ENCODE results near the gene TTLL6. TPM values are rescaled to one million over a fixed set of nuclear protein-coding genes. Genes with fewer than 3 reads are reported as not detected.
"Not testable (repeated sequence)": the region's sequence is repeated elsewhere in the genome, so short reads cannot be mapped to it uniquely, and the experiment has no call there.

The TTLL6 gene
- total RNA-seq, 1 donor from 2014 or later, result not detected

GRCh38 chr17:48831549-48831883, 14.5 kb upstream of the TTLL6 start:
- intact Hi-C loops (cut with micrococcal nuclease), result loop anchor here (1.0 to 2.0 kb wide), 3 partner anchors 10 to 61 kb away; partner anchors contain the start of genes ATP5MC1 and TTLL6
- Mint-ChIP-seq H3K4me3 (peak overlapping the region; percentile 99), H3K27me3 (peaks cover 6% of the 10 kb centered on the region), H3K9me3 (no peaks in the 10 kb centered on the region), H3K4me1 (peaks cover 52% of the 10 kb centered on the region), H3K27ac (peak overlapping the region; percentile 98), H3K36me3 (ENCODE audit: low read depth) (peaks cover 15% of the 10 kb centered on the region)
- DNase-seq, result no peak

- intact Hi-C loops (cut with micrococcal nuclease), result loop anchor here (1.0 to 2.0 kb wide), 3 partner anchors 10 to 61 kb away; partner anchors contain the start of genes ATP5MC1 and TTLL6
- Mint-ChIP-seq H3K36me3 (ENCODE audit: low read depth) (peaks cover 10% of the 10 kb centered on the region), H3K27ac (peak within 1 kb of the TSS; percentile 98), H3K27me3 (peaks cover 6% of the 10 kb centered on the region), H3K4me3 (peak within 1 kb of the TSS; percentile 99), H3K4me1 (peaks cover 47% of the 10 kb centered on the region), H3K9me3 (no peaks in the 10 kb centered on the region)
- peak; percentile 96 for DNase-seq
Measured at GRCh38 chr17:48830840-48831548, 14.0 kb upstream of the TTLL6 start, which contains the start of gene CALCOCO2. Gene CALCOCO2, plus strand, starts transcription at chr17:48831035. Its CDS starts 10,673 bp downstream, at chr17:48841708.

- H3K27ac Mint-ChIP-seq, result no peak overlapping the region
- no peaks in the 10 kb centered on the region for H3K9me3 Mint-ChIP-seq
- H3K4me1 Mint-ChIP-seq, result peaks cover 4% of the 10 kb centered on the region
- peaks cover 20% of the 10 kb centered on the region for H3K27me3 Mint-ChIP-seq
- H3K36me3 Mint-ChIP-seq (ENCODE audit: low read depth), result no peaks in the 10 kb centered on the region
- no peak for DNase-seq
- H3K4me3 Mint-ChIP-seq, result no peak overlapping the region
- intact Hi-C loops (cut with micrococcal nuclease), result no loop called here
Measured at GRCh38 chr17:48825446-48826381, 8.7 kb upstream of the TTLL6 start.

- Mint-ChIP-seq H3K4me1 (peaks cover 10% of the 10 kb centered on the region), H3K27me3 (peaks cover 48% of the 10 kb centered on the region)
- H3K27ac Mint-ChIP-seq; H3K9me3 Mint-ChIP-seq; intact Hi-C loops (cut with micrococcal nuclease); DNase-seq; H3K4me3 Mint-ChIP-seq; H3K36me3 Mint-ChIP-seq (ENCODE audit: low read depth): not testable (repeated sequence)
Measured at GRCh38 chr17:48820936-48821335, 3.9 kb upstream of the TTLL6 start.

- Mint-ChIP-seq H3K4me1 (peaks cover 20% of the 10 kb centered on the region), H3K27me3 (peaks cover 61% of the 10 kb centered on the region), H3K9me3 (no peaks in the 10 kb centered on the region), H3K36me3 (ENCODE audit: low read depth) (peaks cover 4% of the 10 kb centered on the region), H3K4me3 (no peak overlapping the region), H3K27ac (no peak overlapping the region)
- intact Hi-C loops (cut with micrococcal nuclease), result no loop called here
- DNase-seq, result no peak
Measured at GRCh38 chr17:48819466-48819865, 2.4 kb upstream of the TTLL6 start.

- Mint-ChIP-seq H3K4me3 (peak overlapping the region; percentile 47), H3K36me3 (ENCODE audit: low read depth) (peaks cover 4% of the 10 kb centered on the region), H3K27me3 (peaks cover 63% of the 10 kb centered on the region), H3K27ac (peak overlapping the region; percentile 45), H3K4me1 (peaks cover 20% of the 10 kb centered on the region), H3K9me3 (no peaks in the 10 kb centered on the region)
- intact Hi-C loops (cut with micrococcal nuclease), result no loop called here
- DNase-seq, result no peak
Measured at GRCh38 chr17:48818361-48818841, 1.4 kb upstream of the TTLL6 start.

- H3K4me1 Mint-ChIP-seq, result peaks cover 20% of the 10 kb centered on the region
- peaks cover 66% of the 10 kb centered on the region for H3K27me3 Mint-ChIP-seq
- no peak overlapping the region for H3K27ac Mint-ChIP-seq
- intact Hi-C loops (cut with micrococcal nuclease), result loop anchor here (2.0 kb wide), 1 partner anchor 14 kb away; the partner anchor contains the start of gene CALCOCO2
- no peaks in the 10 kb centered on the region for H3K9me3 Mint-ChIP-seq
- peaks cover 4% of the 10 kb centered on the region for H3K36me3 Mint-ChIP-seq (ENCODE audit: low read depth)
- no peak for DNase-seq
- H3K4me3 Mint-ChIP-seq, result peak overlapping the region; percentile 86
Measured at GRCh38 chr17:48816438-48816773, 623 bp downstream of the TTLL6 start.

GRCh38 chr17:48815311-48815710, 1.7 kb downstream of the TTLL6 start:
- Mint-ChIP-seq H3K27me3 (peaks cover 66% of the 10 kb centered on the region), H3K4me3 (no peak overlapping the region), H3K4me1 (peaks cover 20% of the 10 kb centered on the region), H3K27ac (no peak overlapping the region), H3K36me3 (ENCODE audit: low read depth) (peaks cover 4% of the 10 kb centered on the region), H3K9me3 (no peaks in the 10 kb centered on the region)
- no peak for DNase-seq
- intact Hi-C loops (cut with micrococcal nuclease), result no loop called here

- Mint-ChIP-seq H3K4me1 (peaks cover 20% of the 10 kb centered on the region), H3K4me3 (no peak overlapping the region), H3K9me3 (no peaks in the 10 kb centered on the region), H3K27ac (no peak overlapping the region), H3K36me3 (ENCODE audit: low read depth) (peaks cover 4% of the 10 kb centered on the region), H3K27me3 (peaks cover 63% of the 10 kb centered on the region)
- intact Hi-C loops (cut with micrococcal nuclease), result loop anchor here (1.0 kb wide), 2 partner anchors 65 to 218 kb away; no protein-coding TSS in a partner anchor
- peak; percentile 88 for DNase-seq
Measured at GRCh38 chr17:48814504-48814903, 2.5 kb downstream of the TTLL6 start.

- Mint-ChIP-seq H3K9me3 (no peaks in the 10 kb centered on the region), H3K4me3 (no peak overlapping the region), H3K27ac (no peak overlapping the region), H3K4me1 (peaks cover 18% of the 10 kb centered on the region), H3K27me3 (peaks cover 45% of the 10 kb centered on the region), H3K36me3 (ENCODE audit: low read depth) (peaks cover 2% of the 10 kb centered on the region)
- DNase-seq, result no peak
- intact Hi-C loops (cut with micrococcal nuclease), result no loop called here
Measured at GRCh38 chr17:48812001-48812400, 5.0 kb downstream of the TTLL6 start.

GRCh38 chr17:48809182-48809581, 7.8 kb downstream of the TTLL6 start:
- Mint-ChIP-seq H3K27me3 (peaks cover 27% of the 10 kb centered on the region), H3K9me3 (no peaks in the 10 kb centered on the region), H3K27ac (no peak overlapping the region), H3K4me3 (no peak overlapping the region), H3K4me1 (no peaks in the 10 kb centered on the region), H3K36me3 (ENCODE audit: low read depth) (no peaks in the 10 kb centered on the region)
- intact Hi-C loops (cut with micrococcal nuclease), result no loop called here
- DNase-seq, result no peak

GRCh38 chr17:48804936-48805411, 12.1 kb downstream of the TTLL6 start:
- H3K27me3 Mint-ChIP-seq, result peaks cover 21% of the 10 kb centered on the region
- no peak overlapping the region for H3K4me3 Mint-ChIP-seq

GRCh38 chr17:48800626-48801217, 16.3 kb downstream of the TTLL6 start:
- no peak for DNase-seq
- peaks cover 38% of the 10 kb centered on the region for H3K27me3 Mint-ChIP-seq
- H3K27ac Mint-ChIP-seq, result no peak overlapping the region
- H3K9me3 Mint-ChIP-seq, result no peaks in the 10 kb centered on the region
- H3K4me1 Mint-ChIP-seq, result no peaks in the 10 kb centered on the region
- no peaks in the 10 kb centered on the region for H3K36me3 Mint-ChIP-seq (ENCODE audit: low read depth)
- intact Hi-C loops (cut with micrococcal nuclease), result no loop called here
- no peak overlapping the region for H3K4me3 Mint-ChIP-seq

More at GRCh38 chr17:48804936-48805411, 12.1 kb downstream of the TTLL6 start:
- Mint-ChIP-seq H3K4me1 (no peaks in the 10 kb centered on the region), H3K9me3 (no peaks in the 10 kb centered on the region), H3K36me3 (ENCODE audit: low read depth) (no peaks in the 10 kb centered on the region), H3K27ac (no peak overlapping the region)
- peak; percentile 91 for DNase-seq
- intact Hi-C loops (cut with micrococcal nuclease), result loop anchor here (1.0 kb wide), 2 partner anchors 74 to 79 kb away; no protein-coding TSS in a partner anchor

Data from activated CD4-positive, alpha-beta T cell treated with anti-CD3 and anti-CD28 coated beads, Interleukin-2, amount 10 ng/mL, durations not matched to agents 24 days and 14 days (primary cell).